Breast epithelium (tissue), 4 donors: ENCODE data around the gene CDC20. TPM values are rescaled to one million over a fixed set of nuclear protein-coding genes. Genes with fewer than 3 reads are reported as not detected.
A peak's percentile ranks its signal among the peaks of the same experiment; 100 is the strongest.

ENCODE experiments used
- DNase-seq, 2 donors: peaks; one replicate each; pipeline ENCODE4 v3.0.0-alpha.2; 2019; ENCODE audit warnings: low spot score in 2 of 2
- H3K27ac ChIP-seq, 2 donors: fragments of 200-600 bp; sonication (generic) in 1 of 2; one replicate each; pipeline ENCODE4 v1.5.1; 2016 to 2019; ENCODE audit warnings: mild to moderate bottlenecking in 1 of 2
- H3K27me3 ChIP-seq, 2 donors: fragments of 200-600 bp; sonication (generic) in 1 of 2; one replicate each; pipeline versions ENCODE4 v1.5.1 to v1.6.0; 2017 to 2019; ENCODE audit warnings: control low read depth in 1 of 2, mild to moderate bottlenecking in 1 of 2
- H3K36me3 ChIP-seq: fragments of 200-600 bp; one replicate; pipeline ENCODE4 v1.5.1; 2019
- H3K4me1 ChIP-seq, 2 donors: fragments of 200-600 bp; sonication (generic); one replicate each; pipeline ENCODE4 v1.5.1; 2016 to 2019; ENCODE audit warnings: control low read depth in 1 of 2
- H3K4me3 ChIP-seq, 3 donors: fragments of 200-600 bp; sonication (generic); 1 replicate in 2 of 3; 2 replicates in 1 of 3; pipeline ENCODE4 v1.5.1; 2016 to 2019; ENCODE audit warnings: mild to moderate bottlenecking in 3 of 3, moderate library complexity in 2 of 3
- H3K9me3 ChIP-seq, 2 donors: fragments of 200-600 bp; sonication (generic) in 1 of 2; one replicate each; pipeline ENCODE4 v1.5.1; 2016 to 2019; ENCODE audit warnings: control low read depth in 1 of 2
- CTCF ChIP-seq, 3 donors: fragments of 450-650 bp; IDR thresholded peaks; one replicate each; pipeline ENCODE4 v1.5.1; 2016 to 2017; ENCODE audit warnings: antibody characterized with exemption in 3 of 3, mild to moderate bottlenecking in 3 of 3, moderate library complexity in 3 of 3
- POLR2A ChIP-seq: fragments of 450-650 bp; IDR thresholded peaks from one replicate; pipeline ENCODE4 v1.6.1; 2016; ENCODE audit warnings: antibody characterized with exemption, mild to moderate bottlenecking, moderate library complexity
- POLR2AphosphoS5 ChIP-seq, 3 donors: sonication (generic); formaldehyde crosslinking; IDR thresholded peaks; one replicate each; pipeline ENCODE4 v1.6.1; 2017; ENCODE audit warnings: antibody characterized with exemption in 3 of 3
- intact Hi-C: fragments of 100-400 bp; cut with DNase I; formaldehyde crosslinking; loops from one replicate; pipeline ENCODE4 v1.15.1; 2023; ENCODE audit warnings: low total_unique reads
- total RNA-seq, 3 donors: library from RNA; depleted of rRNA; stranded (reverse); fragments of >200 nt; gene quantifications; one replicate each; pipeline ENCODE4 v1.1.0, GENCODE V29; 2016

CDC20 gene
- total RNA-seq, 3 donors from 2014 or later, result 1.3 to 5.8 (median 1.3) TPM

DNA sequence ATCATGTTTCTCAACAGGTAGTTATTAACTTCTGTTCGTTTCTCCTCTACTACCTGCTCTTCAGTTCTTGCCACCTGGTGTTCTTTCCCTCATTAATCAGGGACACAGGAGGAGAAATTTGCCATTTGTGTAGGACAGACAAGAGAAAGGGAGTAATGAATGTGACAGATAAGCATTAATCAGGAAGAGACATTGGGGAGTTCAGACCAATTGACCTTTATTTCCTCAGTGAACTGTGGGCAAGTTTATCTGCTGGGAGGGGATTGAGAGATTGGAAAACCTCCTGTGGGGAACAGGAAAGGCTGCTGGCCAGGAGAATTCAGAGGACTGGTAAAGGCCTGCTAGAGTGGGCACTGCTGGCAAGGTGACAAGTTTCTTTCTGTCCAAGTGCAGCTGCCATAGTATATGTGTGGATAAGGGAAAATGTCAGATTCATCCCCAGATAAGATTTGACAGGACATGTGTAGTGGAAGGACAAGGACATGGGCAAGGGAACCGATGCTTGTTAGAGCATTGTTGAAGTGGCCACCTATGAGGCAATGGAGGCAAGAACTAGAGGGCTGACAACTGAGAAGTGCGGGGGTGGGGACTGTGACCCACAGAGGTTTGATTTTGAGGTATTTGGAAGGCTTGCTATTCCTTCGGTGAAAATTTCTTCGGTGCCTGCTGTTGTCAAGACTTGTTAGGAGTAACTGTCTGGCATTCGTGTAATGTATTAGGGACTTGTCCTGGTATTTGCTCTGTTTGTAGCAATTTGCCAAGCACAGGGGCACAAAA is 43.5 kb downstream of the CDC20 start:
- DNase-seq, result peak in 1 of 2 donors; percentile 54
- Histone ChIP-seq H3K4me3 (no peak overlapping the region), H3K27me3 (no peaks in the 10 kb centered on the region), H3K27ac (peak overlapping the region; percentile 16 to 60), H3K4me1 (no peaks in the 10 kb centered on the region), H3K9me3 (no peaks in the 10 kb centered on the region), H3K36me3 (no peaks in the 10 kb centered on the region)
- TF ChIP-seq CTCF (IDR thresholded peaks at IDR 0.05) (no peak), POLR2AphosphoS5 (IDR thresholded peaks at IDR 0.05) (no peak), POLR2A (no peak)
- intact Hi-C loops, result no loop called here

DNA sequence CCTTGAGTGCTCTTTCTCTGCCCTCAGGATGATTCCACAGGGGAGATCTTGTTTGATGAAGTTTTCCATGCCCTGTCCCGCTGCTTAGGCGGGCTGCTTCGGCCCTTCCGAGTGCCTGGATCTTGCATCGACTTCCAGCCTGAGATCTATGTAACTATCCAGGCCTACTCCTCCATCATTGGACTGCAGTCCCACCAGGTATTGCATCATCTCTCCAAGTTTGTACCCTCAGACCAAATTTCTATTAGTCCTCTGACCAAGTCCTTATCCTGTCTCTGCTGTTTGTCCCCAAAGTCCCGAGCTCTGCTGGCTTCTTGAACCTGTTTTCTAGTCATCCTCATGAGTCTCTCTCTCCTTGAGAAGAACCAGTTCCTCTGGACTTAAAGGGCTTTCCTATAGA is 45.6 kb downstream of the CDC20 start:
- Histone ChIP-seq H3K27ac (no peak overlapping the region), H3K4me3 (no peak overlapping the region), H3K9me3 (no peaks in the 10 kb centered on the region), H3K36me3 (no peaks in the 10 kb centered on the region), H3K4me1 (no peaks in the 10 kb centered on the region), H3K27me3 (no peaks in the 10 kb centered on the region)
- no peak for DNase-seq
- no peak for TF ChIP-seq POLR2AphosphoS5 (IDR thresholded peaks at IDR 0.05)
- no peak for TF ChIP-seq CTCF (IDR thresholded peaks at IDR 0.05)
- no peak for TF ChIP-seq POLR2A
- intact Hi-C loops, result no loop called here

- intact Hi-C loops, result loop anchor here (5.0 kb wide), 1 partner anchor 683 kb away; no protein-coding TSS in a partner anchor
- no peaks in the 10 kb centered on the region for H3K36me3 ChIP-seq
- TF ChIP-seq POLR2A, result no peak
- TF ChIP-seq CTCF (IDR thresholded peaks at IDR 0.05), result no peak
- TF ChIP-seq POLR2AphosphoS5 (IDR thresholded peaks at IDR 0.05), result no peak
Observed at GRCh38 chr1:43405219-43405875, 46.6 kb downstream of the CDC20 start.

GRCh38 chr1:43405876-43406234 is 47.1 kb downstream of the CDC20 start:
- Histone ChIP-seq H3K27ac (no peak overlapping the region), H3K36me3 (no peaks in the 10 kb centered on the region), H3K4me1 (no peaks in the 10 kb centered on the region), H3K9me3 (no peaks in the 10 kb centered on the region), H3K4me3 (no peak overlapping the region), H3K27me3 (no peaks in the 10 kb centered on the region)
- no peak for TF ChIP-seq POLR2A
- TF ChIP-seq CTCF (IDR thresholded peaks at IDR 0.05), result no peak
- TF ChIP-seq POLR2AphosphoS5 (IDR thresholded peaks at IDR 0.05), result no peak
- intact Hi-C loops, result loop anchor here (5.0 kb wide), 1 partner anchor 684 kb away; no protein-coding TSS in a partner anchor
- DNase-seq, result no peak

More at GRCh38 chr1:43405219-43405875, 46.6 kb downstream of the CDC20 start:
- Histone ChIP-seq H3K27ac (no peak overlapping the region), H3K4me1 (no peaks in the 10 kb centered on the region), H3K4me3 (no peak overlapping the region), H3K27me3 (no peaks in the 10 kb centered on the region), H3K9me3 (no peaks in the 10 kb centered on the region)
- DNase-seq, result no peak

- H3K4me1 ChIP-seq, result no peaks in the 10 kb centered on the region
- H3K9me3 ChIP-seq, result no peaks in the 10 kb centered on the region
- H3K4me3 ChIP-seq, result no peak overlapping the region
- no peaks in the 10 kb centered on the region for H3K36me3 ChIP-seq
- no peak for DNase-seq
- H3K27ac ChIP-seq, result no peak overlapping the region
- no peaks in the 10 kb centered on the region for H3K27me3 ChIP-seq
- TF ChIP-seq CTCF (IDR thresholded peaks at IDR 0.05) (no peak), POLR2AphosphoS5 (IDR thresholded peaks at IDR 0.05) (no peak), POLR2A (no peak)
- intact Hi-C loops, result no loop called here
Observed at GRCh38 chr1:43410571-43410970, 51.8 kb downstream of the CDC20 start.
